GM23338 (cell line): Measurements from ENCODE around the gene ADRA2B.
A peak's percentile ranks its signal among the peaks of the same experiment; 100 is the strongest.
"Not testable (repeated sequence)": the region's sequence is repeated elsewhere in the genome, so short reads cannot be mapped to it uniquely, and the experiment has no call there.

ENCODE experiments used
- CREB1 ChIP-seq: fragments of 250-450 bp; sonication (Bioruptor Pico); IDR thresholded peaks from 2 replicates; pipeline ENCODE4 v1.5.0; 2020; ENCODE audit warnings: low read depth, mild to moderate bottlenecking, moderate library complexity
- CTCF ChIP-seq, 2 experiments: fragments of 200-600 bp in 1 of 2; sonication (generic) in 1 of 2; conservative IDR thresholded peaks; 2 replicates each; pipeline versions ENCODE4 v1.5.1 to v1.6.1; 2016 to 2017; ENCODE audit warnings: antibody characterized with exemption in 2 of 2, low read depth in 2 of 2, mild to moderate bottlenecking in 2 of 2, moderate library complexity in 1 of 2
- ETS1 ChIP-seq: IDR thresholded peaks from 2 replicates; pipeline ENCODE4 v1.6.1; 2016; ENCODE audit warnings: antibody characterized with exemption
- EZH2 ChIP-seq: fragments of 200-600 bp; sonication (generic); IDR thresholded peaks from one replicate; pipeline ENCODE4 v1.8.0; 2017; ENCODE audit warnings: antibody characterized with exemption, mild to moderate bottlenecking, low read depth; ENCODE audit not compliant: unreplicated experiment
- EZH2phosphoT487 ChIP-seq: fragments of 200-600 bp; sonication (generic); IDR thresholded peaks from one replicate; pipeline ENCODE4 v1.8.1; 2018; ENCODE audit warnings: antibody characterized with exemption; ENCODE audit not compliant: unreplicated experiment
- JUNB ChIP-seq: IDR thresholded peaks from one replicate; pipeline ENCODE4 v1.6.1; 2016; ENCODE audit warnings: antibody characterized with exemption; ENCODE audit not compliant: unreplicated experiment
- POLR2AphosphoS5 ChIP-seq: IDR thresholded peaks from 2 replicates; pipeline ENCODE4 v1.6.1; 2016; ENCODE audit warnings: antibody characterized with exemption, low read depth
- REST ChIP-seq: IDR thresholded peaks from one replicate; pipeline ENCODE4 v1.6.1; 2018; ENCODE audit warnings: antibody characterized with exemption; ENCODE audit not compliant: unreplicated experiment
- ZNF114 ChIP-seq: fragments of 250-450 bp; sonication (Bioruptor Pico); IDR thresholded peaks from 2 replicates; pipeline ENCODE4 v1.5.0; 2020; ENCODE audit warnings: mild to moderate bottlenecking, moderate library complexity
- ZNF331 ChIP-seq: fragments of 250-450 bp; sonication (Bioruptor Pico); IDR thresholded peaks from 2 replicates; pipeline ENCODE4 v1.5.0; 2020; ENCODE audit warnings: low read depth, mild to moderate bottlenecking, moderate library complexity

GRCh38 chr2:96063116-96063899 is 53.1 kb downstream of the ADRA2B start:
- TF ChIP-seq POLR2AphosphoS5; JUNB; EZH2; REST; CREB1 (CRISPR knock-in tag); ETS1; ZNF114 (CRISPR knock-in tag); ZNF331 (CRISPR knock-in tag); EZH2phosphoT487: not testable (repeated sequence)
- peak in 1 of 2 experiments; percentile 38; a peak in 3 of 4 replicates for TF ChIP-seq CTCF (conservative IDR thresholded peaks at IDR 0.05; ENCODE audit: low read depth in 2 of 2)
